Naive thymus-derived CD4-positive, alpha-beta T cell (primary cell): ENCODE data around the gene SIPA1L3. TPM values are rescaled to one million over a fixed set of nuclear protein-coding genes. Genes with fewer than 3 reads are reported as not detected.
"Not testable (repeated sequence)": the region's sequence is repeated elsewhere in the genome, so short reads cannot be mapped to it uniquely, and the experiment has no call there.

Experiments used
- ATAC-seq: fragments of 150-1000 bp; cut with Tn5 transposase; 2 replicates; pipeline ENCODE4 v1.10.0; 2021; ENCODE audit warnings: mild to moderate bottlenecking, moderate library complexity
- CTCF ChIA-PET: fragments of 350-600 bp; sonication (Branson Sonifier 250); formaldehyde crosslinking; loops from one replicate; lab custom pipeline; 2021; ENCODE audit warnings: antibody characterized with exemption; lab: Charles Lee
- POLR2A ChIA-PET: fragments of 350-600 bp; sonication (Branson Sonifier 250); formaldehyde crosslinking; loops from one replicate; lab custom pipeline; 2021; ENCODE audit warnings: antibody characterized with exemption, inconsistent platforms; lab: Charles Lee
- DNase-seq, 9 donors: peaks; one replicate each; pipeline versions ENCODE4 v3.0.0 to v3.0.0-alpha.2; 2020 to 2022; ENCODE audit warnings: mixed read lengths in 1 of 9
- H3K27ac ChIP-seq: one replicate; pipeline ENCODE4 v1.7.0; 2013; ENCODE audit warnings: mild to moderate bottlenecking, low read depth, low read length, moderate library complexity
- H3K27me3 ChIP-seq, 2 donors: one replicate each; pipeline ENCODE4 v1.7.0; 2013; ENCODE audit warnings: low read length in 2 of 2, mild to moderate bottlenecking in 2 of 2, moderate library complexity in 2 of 2; ENCODE audit not compliant: control insufficient read depth in 2 of 2, insufficient read depth in 2 of 2
- H3K36me3 ChIP-seq, 3 experiments: 1 replicate in 2 of 3; 2 replicates in 1 of 3; pipeline ENCODE4 v1.7.0; 2013; ENCODE audit warnings: low read length in 3 of 3, mild to moderate bottlenecking in 3 of 3, moderate library complexity in 1 of 3; ENCODE audit not compliant: insufficient read depth in 3 of 3, control insufficient read depth in 2 of 3
- H3K4me1 ChIP-seq, 2 donors: one replicate each; pipeline ENCODE4 v1.7.0; 2013; ENCODE audit warnings: low read length in 2 of 2, mild to moderate bottlenecking in 2 of 2, moderate library complexity in 1 of 2; ENCODE audit not compliant: control insufficient read depth in 2 of 2, insufficient read depth in 2 of 2
- H3K4me3 ChIP-seq: 2 replicates; pipeline ENCODE4 v1.7.0; 2013; ENCODE audit warnings: mild to moderate bottlenecking, low read length
- H3K9me3 ChIP-seq, 3 experiments: 1 replicate in 2 of 3; 2 replicates in 1 of 3; pipeline ENCODE4 v1.7.0; 2013; ENCODE audit warnings: low read length in 3 of 3; ENCODE audit not compliant: control insufficient read depth in 2 of 3
- H3K27ac Mint-ChIP-seq, 9 donors: one replicate each; pipeline ENCODE4 v1.8.0; 2020 to 2022; ENCODE audit warnings: mixed read lengths in 9 of 9, mild to moderate bottlenecking in 8 of 9, moderate library complexity in 5 of 9, inconsistent platforms in 2 of 9
- H3K27me3 Mint-ChIP-seq, 5 donors: one replicate each; pipeline ENCODE4 v1.8.0; 2021 to 2022; ENCODE audit warnings: mixed read lengths in 5 of 5, mild to moderate bottlenecking in 1 of 5
- H3K36me3 Mint-ChIP-seq, 5 donors: one replicate each; pipeline ENCODE4 v1.8.0; 2020 to 2022; ENCODE audit warnings: mixed read lengths in 5 of 5, mild to moderate bottlenecking in 3 of 5, inconsistent platforms in 1 of 5
- H3K4me1 Mint-ChIP-seq, 7 donors: one replicate each; pipeline ENCODE4 v1.8.0; 2020 to 2022; ENCODE audit warnings: mixed read lengths in 7 of 7, mild to moderate bottlenecking in 3 of 7, inconsistent platforms in 1 of 7
- H3K4me3 Mint-ChIP-seq, 10 donors: one replicate each; pipeline ENCODE4 v1.8.0; 2020 to 2022; ENCODE audit warnings: mild to moderate bottlenecking in 10 of 10, mixed read lengths in 10 of 10, moderate library complexity in 6 of 10, inconsistent platforms in 2 of 10
- H3K9me3 Mint-ChIP-seq, 11 donors: one replicate each; pipeline ENCODE4 v1.8.0; 2020 to 2022; ENCODE audit warnings: mixed read lengths in 11 of 11, mild to moderate bottlenecking in 4 of 11, inconsistent platforms in 1 of 11, moderate library complexity in 1 of 11
- intact Hi-C, 2 donors: fragments of 100-400 bp; cut with micrococcal nuclease; formaldehyde crosslinking; loops; one replicate each; pipeline ENCODE4 v1.15.1; 2023
- polyA plus RNA-seq, 2 donors: library from polyadenylated mRNA; unstranded; fragments of 300-500 nt; fragmentation: Illumina TruSeq; gene quantifications; one replicate each; pipeline ENCODE4 v1.2.3, GENCODE V29; 2021
- total RNA-seq, 6 experiments: library from RNA in 5 of 6; stranded (reverse) in 5 of 6; gene quantifications; 1 replicate in 5 of 6; 2 replicates in 1 of 6; pipeline ENCODE4 v1.2.3 and lab custom pipeline; 2021 to 2026

SIPA1L3 gene
- total and polyA plus RNA-seq, 7 experiments from 2014 or later: 0.91 to 38.7 (median 22.5) TPM

DNA sequence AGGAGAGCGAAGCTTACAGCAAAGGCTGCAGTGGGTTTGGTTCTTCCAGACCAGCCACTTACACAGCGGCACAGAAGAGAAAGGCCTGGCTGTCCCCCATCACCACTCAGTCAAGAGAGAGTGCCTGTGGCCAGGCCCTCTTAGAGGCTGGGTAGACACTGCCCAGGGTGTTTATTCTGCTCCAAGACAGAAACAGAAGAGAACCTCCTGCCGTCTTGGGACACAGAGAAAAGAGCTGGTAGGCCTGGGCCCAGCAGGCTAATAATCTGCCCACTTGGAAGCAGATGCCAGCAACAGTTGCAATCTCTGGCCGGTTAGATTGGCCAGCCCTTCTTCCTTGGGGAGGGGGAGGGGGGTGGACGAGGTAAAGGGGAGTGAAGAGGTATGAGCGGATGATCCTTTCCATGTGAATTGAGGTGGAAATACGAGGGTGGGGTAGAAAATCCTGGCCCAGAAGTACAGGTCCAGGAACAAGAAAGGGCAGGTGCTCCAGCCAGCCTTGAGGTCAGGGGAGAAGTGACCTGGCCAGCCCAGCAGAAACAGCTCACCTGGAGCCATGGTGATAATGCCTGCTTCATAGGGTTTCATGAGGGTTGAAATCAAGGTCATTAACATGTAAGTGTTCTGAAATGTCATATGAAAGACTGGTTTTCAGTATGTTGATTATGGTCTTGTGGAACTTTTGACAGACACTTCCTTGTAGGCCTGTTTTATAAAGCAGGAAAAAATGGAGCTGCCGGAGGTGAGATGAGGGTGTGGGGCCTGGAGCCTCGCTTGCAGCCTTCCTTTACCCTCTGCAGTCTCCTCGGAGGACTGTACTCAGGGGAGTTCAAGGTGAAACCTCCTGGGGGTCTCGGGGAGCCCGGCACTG, 116.9 kb downstream of the SIPA1L3 start:
- peak overlapping the region in 1 of 9 donors; percentile 27 for H3K27ac Mint-ChIP-seq
- ChIA-PET POLR2A (no interaction called here), CTCF (no interaction called here)
- peaks cover 0 to 8% (median 0%) of the 10 kb centered on the region in 7 donors for H3K4me1 Mint-ChIP-seq
- no peaks in the 10 kb centered on the region for H3K27me3 Mint-ChIP-seq
- Histone ChIP-seq H3K27ac (no peak overlapping the region), H3K4me3 (no peak overlapping the region), H3K27me3 (no peaks in the 10 kb centered on the region), H3K4me1 (no peaks in the 10 kb centered on the region), H3K9me3 (no peaks in the 10 kb centered on the region), H3K36me3 (no peaks in the 10 kb centered on the region)
- H3K4me3 Mint-ChIP-seq: no peak overlapping the region
- peaks cover 0 to 1% (median 0%) of the 10 kb centered on the region in 11 donors for H3K9me3 Mint-ChIP-seq
- ATAC-seq (no peak), DNase-seq (no peak)
- intact Hi-C loops: no loop called here
- H3K36me3 Mint-ChIP-seq: peaks cover 0 to 12% (median 0%) of the 10 kb centered on the region in 5 donors

DNA sequence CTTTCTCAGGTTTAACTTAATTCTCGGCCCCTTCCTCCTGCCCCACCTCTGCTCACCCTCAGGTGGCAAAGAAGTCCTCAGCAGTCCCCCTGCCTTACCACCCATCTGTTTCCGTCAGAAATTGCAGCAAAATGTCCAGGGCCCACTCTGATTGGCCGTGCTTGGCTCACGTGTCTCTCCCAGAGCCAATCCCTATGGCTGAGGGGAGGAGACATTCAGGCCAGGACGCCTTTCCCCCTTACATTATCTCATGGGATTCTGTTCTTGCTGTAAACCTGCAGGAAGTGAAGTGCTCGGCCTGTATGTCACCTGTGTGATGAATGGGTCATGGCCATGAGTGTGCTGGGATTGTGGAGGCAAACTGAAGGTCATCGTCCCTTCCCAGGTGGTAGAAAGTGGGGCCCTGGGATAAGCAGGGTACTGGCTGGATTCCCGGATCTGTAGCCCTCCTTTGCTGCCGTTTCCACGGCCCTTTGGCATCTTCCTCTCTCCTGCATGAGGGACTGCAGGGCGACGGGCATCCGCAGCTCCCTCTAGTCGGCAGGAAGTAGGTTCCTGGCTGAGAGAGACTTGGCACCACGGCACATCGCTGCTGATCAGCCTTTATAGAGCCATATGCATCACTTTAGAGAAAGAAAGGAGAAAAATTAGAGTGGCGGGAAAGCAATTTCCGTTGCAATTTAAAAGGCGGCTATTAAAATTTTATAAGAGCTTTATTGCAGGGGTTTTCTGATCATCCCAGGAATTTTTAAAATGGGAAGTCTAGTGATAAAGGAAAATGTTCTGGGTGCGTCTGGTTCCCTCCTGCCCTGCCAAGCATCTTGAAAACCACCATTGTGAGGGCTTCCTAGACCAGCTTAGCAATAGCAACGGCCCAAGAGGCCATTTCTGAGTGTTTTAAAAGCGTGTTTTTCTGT, 118.2 kb downstream of the SIPA1L3 start:
- ChIA-PET POLR2A (no interaction called here), CTCF (no interaction called here)
- DNase-seq (no peak), ATAC-seq (no peak)
- peaks cover 0 to 6% (median 0%) of the 10 kb centered on the region in 7 donors for H3K4me1 Mint-ChIP-seq
- H3K27ac Mint-ChIP-seq: peak overlapping the region in 1 of 9 donors; percentile 73
- intact Hi-C loops: no loop called here
- Histone ChIP-seq H3K27me3 (no peaks in the 10 kb centered on the region), H3K27ac (no peak overlapping the region), H3K4me3 (no peak overlapping the region), H3K9me3 (no peaks in the 10 kb centered on the region), H3K4me1 (no peaks in the 10 kb centered on the region), H3K36me3 (peaks cover 0 to 3% (median 0%) of the 10 kb centered on the region in 3 experiments)
- peaks cover 0 to 1% (median 0%) of the 10 kb centered on the region in 11 donors for H3K9me3 Mint-ChIP-seq
- H3K36me3 Mint-ChIP-seq: peaks cover 0 to 19% (median 3%) of the 10 kb centered on the region in 5 donors
- no peak overlapping the region for H3K4me3 Mint-ChIP-seq
- H3K27me3 Mint-ChIP-seq: no peaks in the 10 kb centered on the region

- DNase-seq: no peak
- H3K27me3 ChIP-seq: no peaks in the 10 kb centered on the region
Observed at GRCh38 chr19:38025909-38026307, 118.9 kb downstream of the SIPA1L3 start.

GRCh38 chr19:38028913-38029510, 122.0 kb downstream of the SIPA1L3 start:
- H3K4me3 Mint-ChIP-seq: no peak overlapping the region
- H3K27me3 ChIP-seq: no peaks in the 10 kb centered on the region
- intact Hi-C loops: no loop called here
- POLR2A ChIA-PET: no interaction called here
- peaks cover 0 to 11% (median 2%) of the 10 kb centered on the region in 11 donors for H3K9me3 Mint-ChIP-seq
- DNase-seq (no peak), ATAC-seq (no peak)
- H3K36me3 ChIP-seq: peaks cover 0 to 7% (median 0%) of the 10 kb centered on the region in 3 experiments
- H3K4me1 ChIP-seq: no peaks in the 10 kb centered on the region
- no peaks in the 10 kb centered on the region for H3K9me3 ChIP-seq
- H3K27ac ChIP-seq: no peak overlapping the region
- H3K27me3 Mint-ChIP-seq: no peaks in the 10 kb centered on the region
- H3K4me3 ChIP-seq: no peak overlapping the region
- peaks cover 0 to 8% (median 0%) of the 10 kb centered on the region in 7 donors for H3K4me1 Mint-ChIP-seq
- CTCF ChIA-PET: no interaction called here
- peaks cover 6 to 46% (median 16%) of the 10 kb centered on the region in 5 donors for H3K36me3 Mint-ChIP-seq
- H3K27ac Mint-ChIP-seq: no peak overlapping the region

More at GRCh38 chr19:38025909-38026307, 118.9 kb downstream of the SIPA1L3 start:
- Histone ChIP-seq H3K9me3 (no peaks in the 10 kb centered on the region), H3K27ac (no peak overlapping the region), H3K4me3 (no peak overlapping the region), H3K4me1 (no peaks in the 10 kb centered on the region), H3K36me3 (peaks cover 0 to 7% (median 0%) of the 10 kb centered on the region in 3 experiments)
- Mint-ChIP-seq H3K4me1 (peaks cover 0 to 5% (median 0%) of the 10 kb centered on the region in 7 donors), H3K27ac (peak overlapping the region in 1 of 9 donors; percentile 73), H3K36me3 (peaks cover 0 to 25% (median 10%) of the 10 kb centered on the region in 5 donors), H3K9me3 (peaks cover 0 to 5% (median 0%) of the 10 kb centered on the region in 11 donors), H3K27me3 (no peaks in the 10 kb centered on the region), H3K4me3 (no peak overlapping the region)
- intact Hi-C loops: no loop called here
- POLR2A ChIA-PET: interaction anchor here (0.6 kb wide), 1 partner anchor 10 kb away, joined by 3 read pairs; no protein-coding TSS in a partner anchor
- CTCF ChIA-PET: no interaction called here
- no peak for ATAC-seq

DNA sequence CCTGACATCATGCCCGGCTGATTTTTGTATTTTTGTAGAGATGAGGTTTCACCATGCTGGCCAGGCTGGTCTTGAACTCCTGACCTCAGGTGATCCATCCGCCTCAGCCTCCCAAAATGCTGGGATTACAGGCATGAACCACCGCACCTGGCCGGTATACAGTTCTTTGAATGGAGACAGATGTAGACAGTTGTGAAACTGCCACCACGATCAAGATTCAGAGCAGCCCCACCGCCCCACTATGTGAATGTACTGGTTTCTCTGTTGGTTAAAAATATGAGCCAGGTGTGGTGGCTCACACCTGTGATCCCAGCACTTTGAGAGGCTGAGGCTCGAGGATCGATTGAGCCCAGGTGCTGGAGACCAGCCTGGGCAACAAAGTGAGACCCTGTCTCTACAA, 123.0 kb downstream of the SIPA1L3 start:
- H3K27me3 Mint-ChIP-seq, POLR2A ChIA-PET, H3K27me3 ChIP-seq, ATAC-seq, H3K27ac Mint-ChIP-seq, H3K4me1 ChIP-seq, CTCF ChIA-PET, H3K4me3 ChIP-seq, H3K36me3 ChIP-seq, H3K9me3 ChIP-seq, H3K27ac ChIP-seq, H3K4me3 Mint-ChIP-seq, intact Hi-C loops, DNase-seq, H3K4me1 Mint-ChIP-seq: not testable (repeated sequence)
- Mint-ChIP-seq H3K36me3 (peaks cover 6 to 46% (median 16%) of the 10 kb centered on the region in 5 donors), H3K9me3 (peaks cover 0 to 11% (median 2%) of the 10 kb centered on the region in 11 donors)

- CTCF ChIA-PET: no interaction called here
Observed at GRCh38 chr19:38030686-38031422, 123.8 kb downstream of the SIPA1L3 start.

More at GRCh38 chr19:38030686-38031422, 123.8 kb downstream of the SIPA1L3 start:
- DNase-seq (no peak), ATAC-seq (no peak)
- H3K4me1 ChIP-seq: no peaks in the 10 kb centered on the region
- Mint-ChIP-seq H3K27me3 (no peaks in the 10 kb centered on the region), H3K4me3 (no peak overlapping the region), H3K9me3 (peaks cover 0 to 11% (median 2%) of the 10 kb centered on the region in 11 donors), H3K4me1 (peaks cover 0 to 9% (median 4%) of the 10 kb centered on the region in 7 donors), H3K27ac (no peak overlapping the region), H3K36me3 (peaks cover 6 to 46% (median 16%) of the 10 kb centered on the region in 5 donors)
- no peak overlapping the region for H3K27ac ChIP-seq
- H3K9me3 ChIP-seq: no peaks in the 10 kb centered on the region
- intact Hi-C loops: no loop called here
- no peak overlapping the region for H3K4me3 ChIP-seq
- H3K27me3 ChIP-seq: no peaks in the 10 kb centered on the region
- H3K36me3 ChIP-seq: peaks cover 0 to 7% (median 0%) of the 10 kb centered on the region in 3 experiments
- POLR2A ChIA-PET: no interaction called here
